Measurements from ENCODE around the gene CSNK1A1L. TPM values are rescaled to one million over a fixed set of nuclear protein-coding genes. Genes with fewer than 3 reads are reported as not detected.

The CSNK1A1L gene
- total and polyA plus RNA-seq, 2 of the 8 experiments (the other 6 are each of a cell fraction or from before 2014, with no cell fraction given): not detected

DNA sequence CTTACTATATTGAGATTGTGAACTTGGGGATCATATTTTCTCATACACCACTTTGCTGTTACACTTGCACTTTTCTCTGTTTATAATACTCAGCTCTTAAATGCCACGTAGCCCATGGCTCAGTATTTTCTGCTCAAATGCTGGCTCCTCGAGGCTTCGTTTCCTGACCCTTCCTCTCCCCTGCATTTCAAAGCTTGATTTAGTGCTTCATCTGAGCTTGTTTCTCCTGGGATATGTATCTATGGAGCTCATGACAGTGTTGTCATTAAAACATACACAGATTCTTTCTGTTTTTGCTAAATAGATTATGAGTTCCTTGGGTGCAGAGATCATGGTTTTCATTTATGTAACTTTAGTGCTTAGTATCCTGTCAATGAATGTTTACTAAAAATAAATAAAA is 11.4 kb downstream of the CSNK1A1L start:
- no peak overlapping the region for H2AK5ac ChIP-seq (ENCODE audit: low read depth, low read length)
- H3K14ac ChIP-seq (ENCODE audit: insufficient read length): no peak overlapping the region
- no peak overlapping the region for H4K8ac ChIP-seq (ENCODE audit: extremely low read depth, insufficient read depth, low read length)
- H2BK120ac ChIP-seq (replicated peaks; ENCODE audit: low read depth, low read length): no peak overlapping the region
- H2BK15ac ChIP-seq (ENCODE audit: low read length): no peak overlapping the region
- no peak overlapping the region for H4K5ac ChIP-seq (ENCODE audit: insufficient read length, low read depth, low read length)
- H4K20me1 ChIP-seq (replicated peaks in 1 of 2; ENCODE audit: control insufficient read depth in 1 of 2, insufficient read depth in 2 of 2, low read length in 2 of 2): no peaks in the 10 kb centered on the region
- FAIRE-seq: no peak
- H4K91ac ChIP-seq (replicated peaks; ENCODE audit: insufficient read length, low read length): no peak overlapping the region
- no peak overlapping the region for H2BK12ac ChIP-seq (ENCODE audit: low read depth, low read length)
- H3K4ac ChIP-seq (replicated peaks; ENCODE audit: insufficient read length, low read depth, low read length): no peak overlapping the region
- H2AFZ ChIP-seq (ENCODE audit: low read length): no peak overlapping the region
- no peak overlapping the region for H3K18ac ChIP-seq (ENCODE audit: extremely low read depth, low read length)
- no peak overlapping the region for H3K4me3 ChIP-seq (ENCODE audit: extremely low read depth in 1 of 4, insufficient read depth in 2 of 4, low read depth in 3 of 4, low read length in 4 of 4)
- POLR2A ChIA-PET (ENCODE audit: partially characterized antibody): no interaction called here
- no peak overlapping the region for H3K56ac ChIP-seq (replicated peaks; ENCODE audit: insufficient read length, low read depth, low read length)
- no peaks in the 10 kb centered on the region for H3K4me1 ChIP-seq (replicated peaks in 1 of 4; ENCODE audit: control insufficient read depth in 3 of 4, insufficient read depth in 4 of 4, low read length in 3 of 4)
- CTCF ChIA-PET (ENCODE audit: partially characterized antibody): interaction anchor here (1.1 kb wide), 1 partner anchor 15 kb away, joined by 3 read pairs; no protein-coding TSS in a partner anchor
- H2BK5ac ChIP-seq (ENCODE audit: low read depth, low read length): no peak overlapping the region
- H3K9me3 ChIP-seq (ENCODE audit: insufficient read depth in 2 of 2, low read depth in 1 of 2, low read length in 1 of 2): no peaks in the 10 kb centered on the region
- 92% methylated on average over 3 of the region's 3 CpGs; no CpG with 5 or more reads in 1 of the 2 experiments for WGBS, 2 experiments (ENCODE audit: extremely low coverage in 1 of 2, insufficient coverage in 1 of 2, insufficient read length in 1 of 2, insufficient replicate concordance in 2 of 2, low coverage in 1 of 2, low lambda C conversion rate in 2 of 2, missing lambda C conversion rate in 1 of 2)
- H3K27ac ChIP-seq (ENCODE audit: low read depth, low read length): no peak overlapping the region
- H3K4me2 ChIP-seq (ENCODE audit: insufficient read depth in 1 of 2, low read depth in 2 of 2, low read length in 2 of 2): no peak overlapping the region
- H3K79me1 ChIP-seq (ENCODE audit: low read depth, low read length): no peaks in the 10 kb centered on the region
- no peak overlapping the region for H3K9ac ChIP-seq (replicated peaks in 1 of 4; ENCODE audit: extremely low read depth in 1 of 4, low read depth in 3 of 4, low read length in 3 of 4)
- DNase-seq (ENCODE audit: low read depth in 1 of 2, low spot score in 2 of 2): no peak
- no peaks in the 10 kb centered on the region for H3K36me3 ChIP-seq (ENCODE audit: control insufficient read depth in 2 of 4, insufficient read depth in 4 of 4, low read length in 3 of 4)
- H3K23me2 ChIP-seq (ENCODE audit: low read depth, low read length): no peaks in the 10 kb centered on the region
- H3K79me2 ChIP-seq (ENCODE audit: control insufficient read depth in 1 of 2, insufficient read depth in 2 of 2, low read length in 2 of 2): no peaks in the 10 kb centered on the region
- no peaks in the 10 kb centered on the region for H3K27me3 ChIP-seq (replicated peaks in 1 of 4; ENCODE audit: control insufficient read depth in 3 of 4, extremely low read depth in 1 of 4, insufficient read depth in 3 of 4, low read length in 3 of 4)
- no peak overlapping the region for H3K23ac ChIP-seq (ENCODE audit: insufficient read length)
- no peak overlapping the region for H2BK20ac ChIP-seq (ENCODE audit: low read length)
- TF ChIP-seq SRF (IDR thresholded peaks at IDR 0.05; ENCODE audit: low read depth, low read length) (no peak), JUND (IDR thresholded peaks at IDR 0.05; ENCODE audit: low read length) (no peak), SIX5 (IDR thresholded peaks at IDR 0.05; ENCODE audit: low read depth, low read length) (no peak), GABPA (IDR thresholded peaks at IDR 0.05; ENCODE audit: borderline replicate concordance, insufficient read depth, low read length) (no peak), POLR2AphosphoS5 (IDR thresholded peaks at IDR 0.05; ENCODE audit: low read depth, low read length) (no peak), BACH1 (IDR thresholded peaks at IDR 0.05; ENCODE audit: low read length) (no peak), KDM4A (IDR thresholded peaks at IDR 0.05; ENCODE audit: low read depth, low read length, severe bottlenecking) (no peak), EZH2 (IDR thresholded peaks at IDR 0.05; ENCODE audit: low read depth, low read length, severe bottlenecking) (no peak), JUN (IDR thresholded peaks at IDR 0.05; ENCODE audit: low read depth, low read length) (no peak), SIN3A (conservative IDR thresholded peaks at IDR 0.05 in 1 of 2, IDR thresholded peaks at IDR 0.05 in 1 of 2; ENCODE audit: low read depth in 1 of 2, low read length in 2 of 2) (no peak), NRF1 (IDR thresholded peaks at IDR 0.05; ENCODE audit: low read depth, low read length) (no peak), TEAD4 (IDR thresholded peaks at IDR 0.05; ENCODE audit: low read depth, low read length) (no peak), HDAC6 (IDR thresholded peaks at IDR 0.05; ENCODE audit: low read depth, low read length) (no peak)
- TF ChIP-seq, protein P1, sequence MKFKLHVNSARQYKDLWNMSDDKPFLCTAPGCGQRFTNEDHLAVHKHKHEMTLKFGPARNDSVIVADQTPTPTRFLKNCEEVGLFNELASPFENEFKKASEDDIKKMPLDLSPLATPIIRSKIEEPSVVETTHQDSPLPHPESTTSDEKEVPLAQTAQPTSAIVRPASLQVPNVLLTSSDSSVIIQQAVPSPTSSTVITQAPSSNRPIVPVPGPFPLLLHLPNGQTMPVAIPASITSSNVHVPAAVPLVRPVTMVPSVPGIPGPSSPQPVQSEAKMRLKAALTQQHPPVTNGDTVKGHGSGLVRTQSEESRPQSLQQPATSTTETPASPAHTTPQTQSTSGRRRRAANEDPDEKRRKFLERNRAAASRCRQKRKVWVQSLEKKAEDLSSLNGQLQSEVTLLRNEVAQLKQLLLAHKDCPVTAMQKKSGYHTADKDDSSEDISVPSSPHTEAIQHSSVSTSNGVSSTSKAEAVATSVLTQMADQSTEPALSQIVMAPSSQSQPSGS (IDR thresholded peaks at IDR 0.05; ENCODE audit: low read length): no peak

Measured in H1 (cell line).